Inflammatory macrophage treated with lipopolysaccharide for 1 hour (primary cell): ENCODE results near the gene ZNF587.
"Not testable (repeated sequence)": the region's sequence is repeated elsewhere in the genome, so short reads cannot be mapped to it uniquely, and the experiment has no call there.

Source experiments
- DNase-seq, 2 donors: peaks; one replicate each; pipeline ENCODE4 v3.0.0-alpha.2; 2020 to 2022

Gene ZNF587

DNA sequence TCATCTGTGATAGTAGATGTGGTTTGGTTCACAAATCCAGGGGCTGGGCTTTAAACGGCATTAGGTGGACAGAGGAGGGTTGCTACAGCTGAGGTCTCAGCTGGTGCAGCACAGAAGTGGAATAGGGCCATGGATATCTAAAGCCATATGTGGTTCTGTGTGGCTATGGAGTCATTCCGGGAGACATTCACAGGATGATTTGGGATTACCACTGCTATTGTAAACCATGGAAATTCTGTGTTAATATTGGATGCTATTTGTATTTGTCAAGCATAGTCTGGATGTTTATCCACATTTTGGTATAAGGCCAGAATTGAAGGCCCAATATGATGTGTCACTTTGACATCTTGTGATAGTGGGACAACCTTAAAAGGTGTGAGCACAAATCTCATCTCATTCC, 26.5 kb upstream of the ZNF587 start:
- DNase-seq, result not testable (repeated sequence)

DNA sequence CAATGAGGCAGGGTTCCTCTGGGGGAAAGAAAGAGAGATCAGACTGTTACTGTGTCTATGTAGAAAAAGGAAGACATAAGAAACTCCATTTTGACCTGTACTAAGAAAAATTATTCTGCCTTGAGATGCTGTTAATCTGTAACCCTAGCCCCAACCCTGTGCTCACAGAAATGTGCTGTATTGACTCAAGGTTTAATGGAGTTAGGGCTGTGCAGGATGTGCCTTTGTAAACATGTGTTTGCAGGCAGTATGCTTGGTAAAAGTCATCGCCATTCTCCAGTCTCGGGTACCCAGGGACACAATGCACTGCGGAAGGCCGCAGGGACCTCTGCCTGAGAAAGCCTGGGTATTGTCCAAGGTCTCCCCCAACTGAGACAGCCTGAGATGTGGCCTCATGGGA, 26.1 kb upstream of the ZNF587 start:
- not testable (repeated sequence) for DNase-seq

DNA sequence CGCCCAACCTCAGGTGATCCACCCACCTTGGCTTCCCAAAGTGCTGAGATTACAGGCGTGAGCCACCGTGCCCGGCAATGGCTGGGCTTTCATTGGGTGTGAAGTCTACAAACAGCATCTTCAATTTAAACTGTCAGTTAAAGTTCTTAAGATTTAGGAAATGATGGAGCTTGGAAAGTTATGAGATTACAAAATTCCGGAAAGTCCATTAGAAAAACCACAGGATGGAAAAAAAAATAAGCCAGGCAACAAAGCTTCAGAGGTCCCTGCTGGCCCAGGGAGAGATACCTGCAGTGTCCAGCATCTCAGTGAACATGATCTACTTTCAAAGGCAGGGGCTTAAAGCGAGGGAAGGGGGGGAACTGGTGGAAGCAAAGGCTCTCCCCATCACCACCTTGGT, 24.1 kb upstream of the ZNF587 start:
- peak; percentile 36 to 71 for DNase-seq

DNA sequence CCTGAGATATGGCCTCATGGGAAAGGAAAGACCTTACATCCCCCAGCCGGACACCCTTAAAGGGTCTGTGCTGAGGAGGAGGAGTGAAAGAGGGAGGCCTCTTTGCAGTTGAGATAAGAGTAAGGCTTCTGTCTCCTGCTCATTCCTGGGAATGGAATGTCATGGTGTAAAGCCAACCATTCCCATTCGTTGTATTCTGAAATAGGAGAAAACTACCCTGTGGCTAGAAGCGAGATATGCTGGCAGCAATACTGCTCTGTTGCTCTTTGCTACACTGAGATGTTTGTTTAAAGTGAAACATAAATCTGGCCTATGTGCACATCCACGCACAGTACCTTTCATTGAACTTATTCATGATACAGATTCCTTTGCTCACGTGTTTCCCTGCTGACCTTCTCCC, 20.3 kb upstream of the ZNF587 start:
- DNase-seq, result no peak

DNA sequence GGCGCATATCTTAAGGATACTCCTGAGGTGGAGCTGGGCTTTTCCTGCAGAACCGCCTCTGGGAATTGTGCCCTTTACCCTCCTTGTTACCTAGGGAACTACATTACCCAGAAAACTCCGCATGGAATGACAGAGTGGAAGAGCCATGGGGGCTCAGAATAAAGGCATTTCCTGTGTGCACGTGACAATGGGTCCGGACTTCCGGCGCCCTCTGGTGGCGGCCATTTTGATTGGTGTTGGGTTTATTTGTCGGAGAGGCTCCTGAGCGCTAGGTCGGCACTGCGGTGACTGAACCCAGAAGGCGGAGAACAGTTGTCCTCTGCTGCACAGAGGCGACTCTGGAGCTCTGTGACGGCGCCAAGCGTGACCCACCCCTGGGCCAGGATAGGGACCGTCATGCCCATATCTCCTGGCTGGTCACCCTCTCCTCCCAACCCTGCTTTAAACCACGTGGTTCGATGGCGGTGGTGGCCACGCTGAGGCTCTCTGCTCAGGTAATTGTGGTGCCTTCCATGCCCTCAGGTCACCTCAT, 19.5 kb upstream of the ZNF587 start, which contains the start of gene ZNF587B:
Gene ZNF587B (plus strand): TSS at position 229 of the 532 bp plus-strand sequence. CDS start 230 bp downstream, at position 459.
- peak in 1 of 2 donors; percentile 34 for DNase-seq

DNA sequence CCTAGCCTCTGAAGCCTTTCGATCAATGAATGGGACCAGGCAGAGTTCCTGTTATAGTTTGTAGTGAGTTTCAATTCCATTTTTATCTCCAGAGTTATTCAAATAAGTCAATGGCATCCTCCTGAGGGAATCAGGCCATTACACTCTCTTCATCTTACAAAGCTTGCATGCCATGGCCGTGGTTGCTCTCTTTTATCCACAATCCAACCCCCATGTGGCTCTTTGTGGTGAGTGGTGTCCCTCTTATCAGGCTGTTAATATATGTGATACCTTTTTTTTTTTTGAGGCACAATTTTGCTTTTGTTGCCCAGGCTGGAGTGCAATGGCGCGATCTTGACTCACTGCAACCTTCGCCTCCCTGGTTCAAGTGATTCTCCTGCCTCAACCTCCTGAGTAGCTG, 12.7 kb upstream of the ZNF587 start:
- not testable (repeated sequence) for DNase-seq

DNA sequence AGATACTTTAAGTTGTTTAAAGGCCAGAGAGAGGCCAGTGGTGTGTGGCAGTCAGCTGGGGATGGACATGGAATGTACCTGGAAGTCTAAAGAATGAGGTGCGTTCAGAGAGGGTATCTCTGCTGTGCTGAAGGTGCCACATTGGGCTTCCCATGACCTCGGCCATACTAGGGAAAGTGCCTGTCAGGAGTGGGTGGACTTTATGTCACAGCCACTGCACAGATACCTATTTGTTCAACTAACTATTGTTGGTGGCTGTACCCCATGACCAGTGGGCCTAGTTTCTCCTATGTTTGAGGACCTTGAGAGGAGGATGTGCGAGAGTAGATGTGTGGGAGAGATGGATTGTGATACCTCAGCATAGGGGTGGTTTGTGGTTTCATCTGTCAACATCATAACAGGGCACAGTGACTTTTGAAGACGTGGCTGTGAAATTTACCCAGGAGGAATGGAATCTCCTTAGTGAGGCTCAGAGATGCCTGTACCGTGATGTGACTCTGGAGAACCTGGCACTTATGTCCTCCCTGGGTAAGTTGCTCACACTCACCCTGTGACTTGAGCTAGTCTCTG, 11.0 kb upstream of the ZNF587 start:
- not testable (repeated sequence) for DNase-seq

DNA sequence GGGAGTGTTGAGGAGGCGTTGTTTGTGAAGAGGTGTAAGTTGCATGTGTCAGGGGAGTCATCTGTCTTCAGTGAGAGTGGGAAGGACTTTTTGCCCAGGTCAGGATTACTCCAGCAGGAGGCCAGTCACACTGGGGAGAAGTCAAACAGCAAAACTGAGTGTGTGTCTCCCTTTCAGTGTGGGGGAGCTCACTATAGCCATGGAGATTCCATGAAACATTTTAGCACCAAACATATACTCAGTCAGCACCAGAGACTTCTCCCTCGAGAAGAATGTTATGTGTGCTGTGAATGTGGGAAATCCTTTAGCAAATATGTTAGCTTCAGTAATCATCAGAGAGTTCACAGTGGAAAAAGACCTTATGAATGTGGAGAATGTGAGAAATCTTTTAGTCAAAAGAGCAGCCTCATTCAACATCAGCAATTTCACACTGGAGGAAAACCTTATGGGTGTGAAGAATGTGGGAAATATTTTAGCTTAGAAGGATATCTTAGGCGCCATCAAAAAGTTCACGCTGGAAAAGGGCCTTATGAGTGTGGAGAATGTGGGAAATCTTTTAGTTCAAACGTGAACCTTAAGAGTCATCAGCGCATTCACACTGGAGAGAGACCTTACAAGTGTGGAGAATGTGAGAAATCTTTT, 8.4 kb upstream of the ZNF587 start:
- no peak for DNase-seq

DNA sequence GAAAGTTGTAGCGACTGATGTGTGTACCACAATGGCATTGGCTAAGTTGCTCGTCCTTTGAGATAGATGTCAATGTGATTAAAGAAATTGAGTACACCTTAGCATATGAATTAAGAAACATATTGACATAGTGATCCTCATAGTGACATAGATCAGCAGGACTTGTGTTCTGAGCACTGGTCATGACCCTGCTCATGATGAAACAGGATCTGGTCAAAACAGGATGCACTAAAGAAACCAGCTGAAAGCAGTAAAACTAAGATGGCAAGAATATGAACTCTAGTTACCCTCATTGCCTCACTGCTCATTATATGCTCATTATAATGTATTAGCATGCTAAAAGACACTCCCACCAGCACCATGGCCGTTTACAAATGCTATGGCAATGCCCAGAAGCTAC, 2.5 kb upstream of the ZNF587 start:
- DNase-seq, result not testable (repeated sequence)

DNA sequence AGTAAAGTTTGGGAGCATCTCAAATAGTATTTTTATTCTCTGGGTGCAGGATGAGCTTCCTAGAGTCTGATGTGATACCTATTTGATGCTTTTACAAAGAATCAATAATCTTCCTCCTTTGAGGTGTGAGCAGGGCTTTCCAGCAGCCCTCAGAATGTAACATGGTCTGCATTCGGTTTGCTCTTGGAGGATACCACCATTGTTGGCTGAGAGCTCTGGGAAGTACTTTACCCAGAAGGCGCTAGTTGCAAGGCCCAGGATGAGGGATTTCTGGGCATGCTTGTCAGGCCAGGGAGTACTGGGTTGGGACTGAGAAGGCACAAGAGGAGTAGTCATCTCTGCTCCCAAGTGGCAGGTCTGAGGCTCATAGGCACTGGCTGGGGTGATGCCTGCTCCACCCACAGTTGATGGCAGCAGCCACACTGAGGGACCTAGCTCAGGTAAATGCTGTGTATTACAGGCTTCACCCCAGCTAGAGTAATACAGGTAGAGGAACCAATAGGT, 445 bp upstream of the ZNF587 start:
- not testable (repeated sequence) for DNase-seq

DNA sequence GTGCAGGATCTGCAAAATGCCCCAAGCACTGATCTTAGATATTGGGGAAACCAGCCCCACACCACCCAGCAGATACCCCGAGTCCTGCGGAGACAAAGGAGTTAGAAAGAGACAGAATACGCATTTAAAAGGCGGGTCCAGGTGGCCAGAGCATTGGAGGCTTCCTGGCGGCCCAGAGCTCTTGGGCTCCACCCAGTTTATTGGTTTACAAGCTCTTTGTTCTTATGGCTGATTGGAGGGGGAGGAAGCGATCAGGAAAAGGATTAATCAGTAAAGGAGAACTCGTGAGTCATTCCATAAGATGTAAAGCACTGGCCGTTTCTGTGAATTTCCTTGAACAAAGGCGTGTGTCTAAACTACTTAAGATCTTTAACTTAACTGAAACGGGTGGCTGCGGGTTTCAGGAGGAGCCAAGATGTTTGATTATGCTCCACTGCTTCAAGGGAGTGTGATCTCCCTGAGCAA, 926 bp downstream of the ZNF587 start:
- DNase-seq, result peak in 1 of 2 donors; percentile 2

DNA sequence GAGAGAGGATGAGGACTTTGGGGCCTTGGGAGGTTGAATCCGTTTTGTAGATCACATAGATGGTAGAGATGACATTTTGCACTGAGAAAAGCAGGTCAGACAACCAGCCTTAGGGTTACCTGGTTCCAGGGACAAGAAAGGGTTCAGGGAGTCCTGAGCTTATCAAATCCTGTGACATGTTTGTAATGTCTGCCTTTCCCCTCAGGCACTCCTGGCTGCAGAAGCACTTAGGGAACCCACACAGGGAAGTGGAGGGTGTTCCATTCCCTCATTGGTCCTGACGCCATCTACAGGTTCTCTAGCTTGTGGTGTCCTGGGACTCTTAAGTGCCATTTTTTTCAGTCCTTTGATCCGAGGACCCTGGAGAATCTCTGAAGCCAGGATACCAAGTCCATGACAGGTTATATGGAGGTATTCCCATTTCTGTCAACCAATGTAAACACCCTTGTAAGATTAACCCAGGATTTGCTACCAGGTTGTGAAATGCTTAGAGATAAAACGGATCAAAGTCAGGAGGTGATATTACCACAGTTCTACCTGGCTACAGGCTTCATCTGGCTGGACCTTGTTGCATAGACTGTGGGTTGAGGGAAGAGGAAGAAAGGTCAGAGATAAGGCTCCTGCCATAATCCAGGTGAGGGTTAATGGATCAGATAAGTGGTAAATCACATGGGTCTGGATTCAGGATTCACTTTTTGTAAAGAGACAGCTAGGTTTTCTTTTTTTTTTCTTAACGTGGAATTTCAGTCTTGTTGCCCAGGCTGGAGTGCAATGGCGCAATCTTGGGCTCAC, 2.3 kb downstream of the ZNF587 start:
- DNase-seq, result not testable (repeated sequence)

DNA sequence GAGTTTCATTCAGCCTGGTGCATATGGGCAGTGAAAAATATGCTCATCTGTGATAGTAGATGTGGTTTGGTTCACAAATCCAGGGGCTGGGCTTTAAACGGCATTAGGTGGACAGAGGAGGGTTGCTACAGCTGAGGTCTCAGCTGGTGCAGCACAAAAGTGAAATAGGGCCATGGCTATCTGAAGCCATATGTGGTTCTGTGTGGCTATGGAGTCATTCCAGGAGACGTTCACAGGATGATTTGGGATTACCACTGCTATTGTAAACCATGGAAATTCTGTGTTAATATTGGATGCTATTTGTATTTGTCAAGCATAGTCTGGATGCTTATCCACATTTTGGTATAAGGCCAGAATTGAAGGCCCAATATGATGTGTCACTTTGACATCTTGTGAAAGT, 4.5 kb downstream of the ZNF587 start:
- DNase-seq, result not testable (repeated sequence)

DNA sequence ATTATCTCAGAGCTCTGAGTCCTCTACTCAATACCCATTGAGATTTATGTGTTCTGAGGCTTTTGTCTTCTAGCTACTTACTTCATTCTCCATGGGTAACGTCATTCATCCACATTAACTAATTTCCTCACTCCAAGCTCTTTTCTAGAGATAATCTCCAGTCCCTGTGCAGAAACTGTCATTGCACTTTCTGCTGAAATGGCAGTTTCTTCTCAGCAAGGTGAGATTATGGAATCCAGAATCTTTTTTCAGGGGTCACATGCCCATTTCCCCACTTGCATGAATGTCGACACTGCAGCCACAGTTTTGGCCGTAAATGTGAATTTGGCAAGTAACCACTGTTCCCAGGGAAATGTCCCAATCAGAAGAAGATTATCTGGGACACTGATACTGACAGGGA, 12.7 kb downstream of the ZNF587 start:
- not testable (repeated sequence) for DNase-seq

DNA sequence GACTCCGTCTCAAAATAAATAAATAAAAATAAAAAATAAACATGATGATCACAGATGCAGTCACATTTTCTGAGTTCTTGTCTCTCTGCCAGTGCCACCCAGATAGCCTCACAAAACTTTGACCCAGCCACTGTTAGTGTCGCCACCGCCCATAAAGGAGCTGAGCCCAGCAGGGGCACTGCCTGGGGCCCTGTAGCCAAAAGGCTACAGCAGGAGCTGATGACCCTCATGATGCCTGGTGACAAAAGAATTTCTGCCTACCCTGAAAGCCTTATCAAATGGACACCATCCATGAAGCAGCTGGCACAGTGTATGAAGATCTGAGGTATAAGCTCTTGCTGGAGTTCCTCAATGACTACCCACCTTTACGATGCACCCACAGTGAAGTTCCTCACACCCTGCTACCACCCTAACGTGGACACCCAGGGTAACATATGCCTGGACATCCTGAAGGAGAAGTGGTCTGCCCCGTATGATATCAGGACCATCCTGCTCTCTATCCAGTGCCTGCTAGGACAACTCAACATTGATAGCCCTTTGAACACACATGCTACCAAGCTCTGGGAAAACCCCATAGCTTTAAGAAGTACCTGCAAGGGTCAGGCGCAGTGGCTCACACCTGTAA, 18.3 kb downstream of the ZNF587 start:
- DNase-seq, result no peak

DNA sequence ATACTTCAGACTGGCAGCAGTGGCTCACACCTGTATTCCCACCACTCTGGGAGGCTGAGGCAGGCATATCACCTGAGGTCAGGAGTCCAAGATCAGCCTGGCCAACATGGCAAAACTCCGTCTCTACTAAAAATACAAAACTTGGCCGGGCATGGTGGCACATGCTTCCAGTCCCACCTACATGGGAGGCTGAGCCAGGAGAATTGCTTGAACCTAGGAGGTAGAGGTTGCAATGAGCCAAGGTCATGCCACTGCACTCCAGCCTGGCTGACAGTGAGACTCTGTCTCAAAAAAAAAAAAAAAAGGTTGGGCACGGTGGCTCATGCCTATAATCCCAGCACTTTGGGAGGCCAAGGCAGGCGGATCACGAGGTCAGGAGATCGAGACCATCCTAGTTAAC, 20.0 kb downstream of the ZNF587 start:
- not testable (repeated sequence) for DNase-seq

DNA sequence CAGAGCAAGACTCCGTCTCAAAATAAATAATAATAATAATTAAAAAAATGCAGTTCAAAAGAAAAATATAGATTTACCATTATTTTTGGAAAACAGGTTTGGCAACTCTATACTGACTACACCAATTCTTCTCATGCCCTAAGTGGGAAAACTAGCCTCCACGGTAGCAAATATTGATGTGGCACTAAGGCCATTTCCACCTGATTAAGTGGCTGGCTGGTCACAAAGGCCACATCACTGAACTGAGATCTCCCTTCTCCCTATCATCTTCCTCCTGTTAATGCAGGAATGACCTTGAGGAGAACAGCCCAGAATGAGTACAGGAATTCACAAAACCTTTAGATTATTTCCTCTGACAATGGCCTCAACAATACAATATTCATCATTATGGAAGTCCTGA, 20.6 kb downstream of the ZNF587 start:
- DNase-seq, result no peak

DNA sequence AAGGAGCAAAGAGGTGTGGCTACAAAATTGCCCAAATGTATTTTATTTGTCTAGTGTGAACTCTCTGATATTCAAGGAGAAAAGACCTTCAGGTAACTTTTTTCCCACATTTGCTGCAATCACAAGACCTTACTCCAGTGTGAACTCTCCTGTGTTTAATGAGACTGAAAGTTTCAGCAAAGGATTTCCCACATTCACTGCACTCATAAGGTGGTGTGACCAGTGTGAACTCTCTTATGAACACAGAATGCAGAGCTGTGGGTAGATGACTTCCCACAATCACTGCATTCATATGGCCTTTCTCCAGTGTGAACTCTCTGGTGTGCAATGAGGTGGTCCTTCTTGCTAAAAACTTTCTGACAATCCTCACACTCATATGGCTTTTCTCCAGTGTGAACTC, 22.8 kb downstream of the ZNF587 start:
- no peak for DNase-seq

DNA sequence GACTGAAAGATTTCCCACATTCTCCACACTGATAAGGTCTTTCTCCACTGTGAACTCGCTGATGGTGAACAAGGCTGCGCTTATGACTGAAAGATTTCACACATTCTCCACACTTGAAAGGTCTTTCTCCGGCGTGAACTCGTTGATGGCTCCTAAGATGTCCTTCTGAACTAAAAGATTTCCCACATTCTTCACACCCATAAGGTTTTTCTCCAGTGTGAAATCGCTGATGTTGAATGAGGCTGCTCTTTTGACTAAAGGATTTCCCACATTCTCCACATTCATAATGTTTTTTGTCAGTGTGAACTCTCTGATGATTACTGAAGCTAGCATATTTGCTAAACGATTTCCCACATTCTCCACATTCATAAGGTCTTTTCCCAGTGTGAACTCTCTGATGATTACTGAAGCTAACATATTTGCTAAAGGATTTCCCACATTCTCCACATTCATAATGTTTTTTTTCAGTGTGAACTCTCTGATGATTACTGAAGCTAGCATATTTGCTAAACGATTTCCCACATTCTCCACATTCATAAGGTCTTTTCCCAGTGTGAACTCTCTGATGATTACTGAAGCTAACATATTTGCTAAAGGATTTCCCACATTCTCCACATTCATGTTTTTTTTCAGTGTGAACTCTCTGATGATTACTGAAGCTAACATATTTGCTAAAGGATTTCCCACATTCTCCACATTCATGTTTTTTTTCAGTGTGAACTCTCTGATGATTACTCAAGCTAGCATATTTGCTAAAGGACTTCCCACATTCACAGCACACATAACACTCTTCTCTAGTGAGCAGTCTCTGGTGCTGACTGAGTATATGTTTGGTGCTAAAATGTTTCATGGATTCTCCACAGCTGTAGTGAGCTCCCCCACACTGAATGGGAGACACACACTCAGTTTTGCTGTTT, 24.5 kb downstream of the ZNF587 start:
- DNase-seq, result not testable (repeated sequence)

DNA sequence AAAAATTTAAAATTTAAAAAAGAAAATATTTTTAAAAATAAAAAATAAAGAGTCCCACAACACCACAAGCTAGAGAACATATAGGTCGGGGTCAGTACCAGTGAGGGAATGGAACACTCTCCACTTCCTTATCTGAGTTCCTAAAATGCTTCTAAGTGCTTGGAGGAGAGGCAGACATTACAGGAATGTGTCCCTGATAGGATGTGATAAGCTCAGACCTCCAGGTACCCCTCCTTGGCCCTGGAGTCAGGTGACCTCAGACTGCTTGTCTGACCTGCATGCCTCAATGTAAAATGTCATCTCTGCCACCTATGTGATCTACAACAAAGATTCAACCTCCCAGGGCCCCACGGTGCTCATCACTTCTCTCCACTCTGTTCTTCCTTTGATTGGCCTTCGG, 36.4 kb downstream of the ZNF587 start:
- no peak for DNase-seq

DNA sequence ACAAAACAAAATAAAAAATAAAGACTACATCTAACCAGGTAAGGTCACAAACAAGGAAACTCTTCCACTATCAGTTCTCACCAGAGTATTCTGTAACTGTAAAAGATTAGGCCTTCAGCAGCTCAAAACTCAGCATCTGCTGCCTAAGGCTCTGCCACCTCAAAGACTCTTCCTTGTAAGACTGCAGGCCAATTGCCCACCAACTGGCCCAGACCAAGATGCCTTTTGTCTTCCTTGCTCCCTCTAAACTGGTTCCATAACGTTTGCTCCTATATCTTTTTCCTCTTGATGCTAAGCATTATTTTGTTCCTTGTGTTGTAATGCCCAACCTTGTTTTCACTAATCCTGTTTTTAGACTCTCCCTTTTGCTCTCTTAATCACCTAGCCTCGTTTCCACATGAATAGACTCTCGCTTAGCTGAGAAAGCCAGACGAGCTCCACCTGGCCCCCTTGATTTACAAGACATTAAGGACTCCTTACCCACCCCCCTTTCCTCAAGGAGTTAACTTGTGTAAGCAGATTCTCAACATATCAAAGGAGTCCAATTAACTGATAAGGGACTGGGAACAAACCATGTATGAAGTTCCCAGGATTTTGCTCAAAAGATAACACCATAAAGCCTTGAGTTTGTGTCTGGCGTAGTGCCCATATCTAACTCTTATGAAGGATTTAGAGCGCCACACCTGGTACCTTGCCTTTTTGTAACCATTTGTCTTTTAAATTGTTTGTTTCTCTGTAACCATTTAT, 37.7 kb downstream of the ZNF587 start:
- no peak for DNase-seq
